H1 (cell line): ENCODE results near the gene ATP6V0D1. TPM values are rescaled to one million over a fixed set of nuclear protein-coding genes. Genes with fewer than 3 reads are reported as not detected.
A peak's percentile ranks its signal among the peaks of the same experiment; 100 is the strongest.

Experiments used
- CTCF ChIA-PET: fragments of 300-600 bp; sonication (Branson Sonifier 250); formaldehyde crosslinking; loops from one replicate; lab custom pipeline; 2021; ENCODE audit not compliant: partially characterized antibody; lab: Charles Lee
- POLR2A ChIA-PET: fragments of 300-600 bp; sonication (Branson Sonifier 250); formaldehyde crosslinking; loops from one replicate; lab custom pipeline; 2021; ENCODE audit warnings: inconsistent platforms; ENCODE audit not compliant: partially characterized antibody; lab: Charles Lee
- DNase-seq, 2 experiments: peaks; one replicate each; pipeline versions ENCODE4 v3.0.0 to v3.0.0-alpha.2; 2010 to 2022; ENCODE audit warnings: low spot score in 2 of 2, low read depth in 1 of 2, mixed read lengths in 1 of 2
- FAIRE-seq: peaks from 2 replicates; lab custom pipeline; 2011; peaks lifted over from hg19 to GRCh38; lab: Jason Lieb, UNC
- H2AFZ ChIP-seq: 2 replicates; pipeline ENCODE4 v1.8.1; 2012; ENCODE audit warnings: low read length, inconsistent platforms
- H2AK5ac ChIP-seq: 2 replicates; pipeline ENCODE4 v1.6.1; 2013; ENCODE audit warnings: low read depth, low read length
- H2BK120ac ChIP-seq: replicated peaks from 2 replicates; pipeline ENCODE3; 2013; ENCODE audit warnings: low read depth, low read length, inconsistent platforms
- H2BK12ac ChIP-seq: 2 replicates; pipeline ENCODE4 v1.6.1; 2013; ENCODE audit warnings: low read depth, low read length
- H2BK15ac ChIP-seq: 2 replicates; pipeline ENCODE4 v1.6.1; 2013; ENCODE audit warnings: low read length
- H2BK20ac ChIP-seq: 2 replicates; pipeline ENCODE4 v1.6.1; 2013; ENCODE audit warnings: low read length
- H2BK5ac ChIP-seq: 2 replicates; pipeline ENCODE4 v1.6.1; 2013; ENCODE audit warnings: low read depth, low read length
- H3K14ac ChIP-seq: 2 replicates; pipeline ENCODE4 v1.6.1; 2013; ENCODE audit warnings: inconsistent platforms; ENCODE audit not compliant: insufficient read length
- H3K18ac ChIP-seq: 2 replicates; pipeline ENCODE4 v1.6.1; 2013; ENCODE audit warnings: low read length; ENCODE audit errors: extremely low read depth
- H3K23ac ChIP-seq: 2 replicates; pipeline ENCODE4 v1.6.1; 2013; ENCODE audit warnings: inconsistent platforms; ENCODE audit not compliant: insufficient read length
- H3K23me2 ChIP-seq: 2 replicates; pipeline ENCODE4 v1.6.1; 2013; ENCODE audit warnings: low read depth, low read length
- H3K27ac ChIP-seq: 2 replicates; pipeline ENCODE4 v1.6.1; 2011; ENCODE audit warnings: low read depth, low read length, inconsistent platforms
- H3K27me3 ChIP-seq, 4 experiments: replicated peaks in 1 of 4; 1 replicate in 1 of 4; 2 replicates in 3 of 4; pipeline versions ENCODE4 v1.6.1 to v1.8.1; 2011 to 2013; ENCODE audit warnings: low read length in 3 of 4, mild to moderate bottlenecking in 3 of 4, inconsistent platforms in 2 of 4, mixed read lengths in 2 of 4, moderate library complexity in 1 of 4; ENCODE audit not compliant: control insufficient read depth in 3 of 4, insufficient read depth in 3 of 4; ENCODE audit errors: extremely low read depth in 1 of 4
- H3K36me3 ChIP-seq, 4 experiments: 2 replicates each; pipeline versions ENCODE4 v1.6.1 to v1.8.1; 2011 to 2013; ENCODE audit warnings: mild to moderate bottlenecking in 4 of 4, low read length in 3 of 4, moderate library complexity in 2 of 4, control low read depth in 1 of 4, inconsistent platforms in 1 of 4; ENCODE audit not compliant: insufficient read depth in 4 of 4, control insufficient read depth in 2 of 4
- H3K4ac ChIP-seq: replicated peaks from 2 replicates; pipeline ENCODE3; 2013; ENCODE audit warnings: low read length, low read depth, mixed read lengths, inconsistent platforms; ENCODE audit not compliant: insufficient read length
- H3K4me1 ChIP-seq, 4 experiments: replicated peaks in 1 of 4; 1 replicate in 1 of 4; 2 replicates in 3 of 4; pipeline versions ENCODE4 v1.6.1 to v1.8.1; 2011 to 2013; ENCODE audit warnings: low read length in 3 of 4, inconsistent platforms in 2 of 4, mixed read lengths in 1 of 4; ENCODE audit not compliant: insufficient read depth in 4 of 4, control insufficient read depth in 3 of 4
- H3K4me2 ChIP-seq, 2 experiments: 2 replicates each; pipeline versions ENCODE4 v1.6.1 to v1.8.1; 2011 to 2013; ENCODE audit warnings: low read depth in 2 of 2, low read length in 2 of 2, control low read depth in 1 of 2, inconsistent platforms in 1 of 2, mild to moderate bottlenecking in 1 of 2; ENCODE audit not compliant: insufficient read depth in 1 of 2
- H3K4me3 ChIP-seq, 4 experiments: fragments of 200-600, 300-600 bp in 1 of 4; sonication (generic), shearing (Covaris generic), sonication (Bioruptor Twin) in 1 of 4; 2 replicates each; pipeline versions ENCODE4 v1.5.1 to v1.8.1; 2011 to 2016; ENCODE audit warnings: low read length in 4 of 4, low read depth in 3 of 4, control low read depth in 2 of 4, inconsistent platforms in 2 of 4, mild to moderate bottlenecking in 2 of 4, mixed read lengths in 1 of 4, moderate library complexity in 1 of 4; ENCODE audit not compliant: insufficient read depth in 2 of 4; ENCODE audit errors: extremely low read depth in 1 of 4
- H3K56ac ChIP-seq: replicated peaks from 2 replicates; pipeline ENCODE3; 2013; ENCODE audit warnings: low read depth, mild to moderate bottlenecking, mixed read lengths, low read length, inconsistent platforms; ENCODE audit not compliant: insufficient read length
- H3K79me1 ChIP-seq: 2 replicates; pipeline ENCODE4 v1.6.1; 2013; ENCODE audit warnings: low read depth, low read length, control low read depth
- H3K79me2 ChIP-seq, 2 experiments: 2 replicates each; pipeline versions ENCODE4 v1.6.1 to v1.8.1; 2012 to 2013; ENCODE audit warnings: low read length in 2 of 2, mild to moderate bottlenecking in 2 of 2, inconsistent platforms in 1 of 2; ENCODE audit not compliant: insufficient read depth in 2 of 2, control insufficient read depth in 1 of 2
- H3K9ac ChIP-seq, 4 experiments: replicated peaks in 1 of 4; 1 replicate in 1 of 4; 2 replicates in 3 of 4; pipeline versions ENCODE4 v1.6.1 to v1.8.1; 2011 to 2013; ENCODE audit warnings: low read depth in 3 of 4, low read length in 3 of 4, control low read depth in 2 of 4, mild to moderate bottlenecking in 2 of 4, moderate library complexity in 2 of 4, inconsistent platforms in 1 of 4; ENCODE audit errors: extremely low read depth in 1 of 4
- H3K9me3 ChIP-seq, 2 experiments: 2 replicates each; pipeline versions ENCODE4 v1.6.1 to v1.8.1; 2012 to 2013; ENCODE audit warnings: mild to moderate bottlenecking in 2 of 2, moderate library complexity in 2 of 2, control low read depth in 1 of 2, inconsistent platforms in 1 of 2, low read depth in 1 of 2, low read length in 1 of 2, mixed read lengths in 1 of 2; ENCODE audit not compliant: insufficient read depth in 2 of 2
- H4K20me1 ChIP-seq, 2 experiments: replicated peaks in 1 of 2; 2 replicates each; pipeline versions ENCODE3 to v1.8.1; 2011 to 2013; ENCODE audit warnings: inconsistent platforms in 2 of 2, low read length in 2 of 2, mild to moderate bottlenecking in 1 of 2; ENCODE audit not compliant: insufficient read depth in 2 of 2, control insufficient read depth in 1 of 2
- H4K5ac ChIP-seq: 2 replicates; pipeline ENCODE4 v1.6.1; 2013; ENCODE audit warnings: low read length, low read depth, mixed read lengths, inconsistent platforms; ENCODE audit not compliant: insufficient read length
- H4K8ac ChIP-seq: 2 replicates; pipeline ENCODE4 v1.8.0; 2013; ENCODE audit warnings: mild to moderate bottlenecking, moderate library complexity, low read length, inconsistent platforms; ENCODE audit not compliant: insufficient read depth; ENCODE audit errors: extremely low read depth
- H4K91ac ChIP-seq: replicated peaks from 2 replicates; pipeline ENCODE3; 2013; ENCODE audit warnings: low read length, mixed read lengths, inconsistent platforms; ENCODE audit not compliant: insufficient read length
- ASH2L ChIP-seq: fragments of 200-600, 300-600 bp; sonication (generic); IDR thresholded peaks from one replicate; pipeline ENCODE4 v1.7.1; 2017; ENCODE audit warnings: low read length
- BACH1 ChIP-seq: IDR thresholded peaks from 2 replicates; pipeline ENCODE4 v1.6.1; 2012; ENCODE audit warnings: low read length, improper control_type of control experiment
- BRCA1 ChIP-seq: IDR thresholded peaks from 2 replicates; pipeline ENCODE4 v1.6.1; 2012; ENCODE audit warnings: low read depth, low read length, improper control_type of control experiment
- EGR1 ChIP-seq: IDR thresholded peaks from 2 replicates; pipeline ENCODE4 v1.6.1; 2011; ENCODE audit warnings: low read depth, low read length, borderline replicate concordance
- GTF2F1 ChIP-seq: IDR thresholded peaks from 2 replicates; pipeline ENCODE4 v1.6.1; 2012; ENCODE audit warnings: low read depth, low read length, improper control_type of control experiment, borderline replicate concordance
- KDM4A ChIP-seq: IDR thresholded peaks from one replicate; pipeline ENCODE4 v1.7.1; 2012; ENCODE audit warnings: low read depth, mild to moderate bottlenecking, moderate library complexity, low read length, inconsistent platforms; ENCODE audit not compliant: severe bottlenecking
- SP1 ChIP-seq: IDR thresholded peaks from 2 replicates; pipeline ENCODE4 v1.6.1; 2011; ENCODE audit warnings: low read depth, low read length
- SP2 ChIP-seq: IDR thresholded peaks from 2 replicates; pipeline ENCODE4 v1.6.1; 2012; ENCODE audit warnings: mild to moderate bottlenecking, low read length, inconsistent platforms
- SP4 ChIP-seq: IDR thresholded peaks from 2 replicates; pipeline ENCODE4 v1.6.1; 2012; ENCODE audit warnings: low read length, inconsistent platforms
- SRF ChIP-seq: IDR thresholded peaks from 2 replicates; pipeline ENCODE4 v1.6.1; 2011; ENCODE audit warnings: mild to moderate bottlenecking, low read depth, low read length, moderate library complexity
- TBP ChIP-seq: IDR thresholded peaks from 2 replicates; pipeline ENCODE4 v1.6.1; 2011; ENCODE audit warnings: low read depth, low read length, improper control_type of control experiment
- WGBS, 2 experiments: shearing (Covaris generic) in 1 of 2; methylation state at CpG; one replicate each; pipeline versions ENCODE4 v1.1.6 to v1.1.7; 2013 to 2015; ENCODE audit warnings: low lambda C conversion rate in 2 of 2, mixed read lengths in 2 of 2, inconsistent platforms in 1 of 2, low coverage in 1 of 2, missing lambda C conversion rate in 1 of 2; ENCODE audit not compliant: insufficient replicate concordance in 2 of 2, insufficient coverage in 1 of 2, insufficient read length in 1 of 2; ENCODE audit errors: extremely low coverage in 1 of 2, missing lambda C conversion rate in 1 of 2; 5-methylcytosine and 5-hydroxymethylcytosine counted together
- polyA plus RNA-seq, 7 experiments: library from polyadenylated mRNA; depleted of rRNA in 3 of 7; stranded (reverse) in 5 of 7; unstranded in 2 of 7; fragments of >200 nt in 5 of 7; fragments of 200-250 nt in 2 of 7; gene quantifications; 1 replicate in 5 of 7; 2 replicates in 1 of 7; 4 replicates in 1 of 7; pipeline versions ENCODE4 v1.2.1 to v1.2.3, GENCODE V29; 2011 to 2013; ENCODE audit warnings: missing spikeins in 2 of 7, mixed read lengths in 2 of 7
- total RNA-seq: library from RNA; stranded (reverse); fragmentation: NEBNext Ultra II Directional; extraction: Animal tissue kit (Norgen Biotek cat#: 25700); gene quantifications from 2 replicates; pipeline ENCODE4 v1.2.1, GENCODE V29; 2021
- TF ChIP-seq, protein P1 (sequence below), 3 experiments: IDR thresholded peaks; 1 replicate in 2 of 3; 2 replicates in 1 of 3; pipeline versions ENCODE4 v1.5.1 to v1.6.1; 2011; ENCODE audit warnings: low read length in 3 of 3, mild to moderate bottlenecking in 3 of 3, inconsistent platforms in 2 of 3, low read depth in 1 of 3, moderate library complexity in 1 of 3; ENCODE audit not compliant: insufficient read depth in 1 of 3; ENCODE audit errors: control extremely low read depth in 1 of 3

ATP6V0D1 gene
- total and polyA plus RNA-seq, 2 of the 8 experiments (the other 6 are each of a cell fraction or from before 2014, with no cell fraction given) = 47.3 to 134 TPM

DNA sequence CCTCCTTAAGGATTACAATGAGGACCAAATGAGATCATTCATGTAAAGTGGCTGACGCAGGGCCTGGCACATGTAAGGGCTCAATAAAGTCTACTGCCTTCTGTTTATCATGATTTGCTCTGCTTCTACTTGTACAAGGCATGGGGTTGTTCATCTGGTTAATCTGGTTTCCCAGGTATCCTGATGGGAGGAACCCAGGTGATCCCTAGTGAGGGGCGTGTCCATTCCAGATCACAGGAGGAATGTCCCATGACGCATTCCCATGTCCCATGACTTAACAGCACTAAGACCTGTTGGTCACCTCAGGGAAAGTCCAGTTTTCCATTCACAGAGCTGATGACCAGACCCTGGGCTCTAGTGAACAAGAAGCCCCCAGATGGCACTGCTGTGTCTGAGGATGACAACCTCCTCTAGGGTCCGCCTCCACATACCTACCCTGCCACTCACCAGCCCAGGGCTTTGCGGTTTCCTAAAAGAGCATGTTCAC is 76.2 kb downstream of the ATP6V0D1 start:
- Histone ChIP-seq H2AFZ (no peak overlapping the region), H3K27ac (no peak overlapping the region), H3K4ac (no peak overlapping the region), H2AK5ac (peak overlapping the region; percentile 26; the same call in 1 of the 2 replicates), H3K9ac (no peak overlapping the region), H4K20me1 (no peaks in the 10 kb centered on the region), H4K91ac (no peak overlapping the region), H3K9me3 (no peaks in the 10 kb centered on the region), H3K27me3 (no peaks in the 10 kb centered on the region; a peak in 1 of 7 replicates), H3K23me2 (peaks cover 2% of the 10 kb centered on the region; the same call in 1 of the 2 replicates), H2BK15ac (no peak overlapping the region), H2BK120ac (no peak overlapping the region), H3K4me3 (no peak overlapping the region), H2BK20ac (no peak overlapping the region), H3K79me1 (no peaks in the 10 kb centered on the region), H2BK12ac (no peak overlapping the region), H3K14ac (no peak overlapping the region), H3K36me3 (no peaks in the 10 kb centered on the region), H3K79me2 (no peaks in the 10 kb centered on the region), H3K4me1 (peaks cover 0 to 21% (median 10%) of the 10 kb centered on the region in 4 experiments; a peak in 5 of 7 replicates), H4K5ac (no peak overlapping the region), H3K56ac (no peak overlapping the region), H3K23ac (no peak overlapping the region), H3K18ac (no peak overlapping the region), H2BK5ac (no peak overlapping the region), H4K8ac (no peak overlapping the region), H3K4me2 (no peak overlapping the region)
- DNase-seq (no peak), FAIRE-seq (peak; percentile 71)
- WGBS, 2 experiments = 88% methylated on average over 4 of the region's 5 CpGs; no CpG with 5 or more reads in 1 of the 2 experiments
- CTCF ChIA-PET = interaction anchor here (0.6 to 32.4 kb wide), 9 partner anchors 5 to 193 kb away, joined by 3 to 476 read pairs (median 5); partner anchors contain the start of genes TPPP3 and ZDHHC1
- POLR2A ChIA-PET = no interaction called here
- TF ChIP-seq BRCA1 (no peak), BACH1 (no peak), GTF2F1 (no peak), SRF (no peak), ASH2L (peak; percentile 42), TBP (no peak), SP1 (0 out of 2 replicates have a peak, but pooled peaks have one; percentile 27), KDM4A (no peak), SP2 (no peak), SP4 (no peak), EGR1 (no peak)
- TF ChIP-seq, protein P1, sequence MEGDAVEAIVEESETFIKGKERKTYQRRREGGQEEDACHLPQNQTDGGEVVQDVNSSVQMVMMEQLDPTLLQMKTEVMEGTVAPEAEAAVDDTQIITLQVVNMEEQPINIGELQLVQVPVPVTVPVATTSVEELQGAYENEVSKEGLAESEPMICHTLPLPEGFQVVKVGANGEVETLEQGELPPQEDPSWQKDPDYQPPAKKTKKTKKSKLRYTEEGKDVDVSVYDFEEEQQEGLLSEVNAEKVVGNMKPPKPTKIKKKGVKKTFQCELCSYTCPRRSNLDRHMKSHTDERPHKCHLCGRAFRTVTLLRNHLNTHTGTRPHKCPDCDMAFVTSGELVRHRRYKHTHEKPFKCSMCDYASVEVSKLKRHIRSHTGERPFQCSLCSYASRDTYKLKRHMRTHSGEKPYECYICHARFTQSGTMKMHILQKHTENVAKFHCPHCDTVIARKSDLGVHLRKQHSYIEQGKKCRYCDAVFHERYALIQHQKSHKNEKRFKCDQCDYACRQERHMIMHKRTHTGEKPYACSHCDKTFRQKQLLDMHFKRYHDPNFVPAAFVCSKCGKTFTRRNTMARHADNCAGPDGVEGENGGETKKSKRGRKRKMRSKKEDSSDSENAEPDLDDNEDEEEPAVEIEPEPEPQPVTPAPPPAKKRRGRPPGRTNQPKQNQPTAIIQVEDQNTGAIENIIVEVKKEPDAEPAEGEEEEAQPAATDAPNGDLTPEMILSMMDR (IDR thresholded peaks at IDR 0.05; ENCODE audit: control extremely low read depth in 1 of 3, insufficient read depth in 1 of 3, low read depth in 1 of 3, low read length in 3 of 3) = no peak
